CD1c-positive myeloid dendritic cell (primary cell): ENCODE measurements around the gene TMEM42.
A peak's percentile ranks its signal among the peaks of the same experiment; 100 is the strongest.

Source experiments
- DNase-seq: peaks from one replicate; pipeline ENCODE4 v3.0.0-alpha.2; 2016; ENCODE audit errors: extremely low spot score

The TMEM42 gene

GRCh38 chr3:44910693-44911092 lies 49.0 kb downstream of the TMEM42 start:
- DNase-seq, result no peak

DNA sequence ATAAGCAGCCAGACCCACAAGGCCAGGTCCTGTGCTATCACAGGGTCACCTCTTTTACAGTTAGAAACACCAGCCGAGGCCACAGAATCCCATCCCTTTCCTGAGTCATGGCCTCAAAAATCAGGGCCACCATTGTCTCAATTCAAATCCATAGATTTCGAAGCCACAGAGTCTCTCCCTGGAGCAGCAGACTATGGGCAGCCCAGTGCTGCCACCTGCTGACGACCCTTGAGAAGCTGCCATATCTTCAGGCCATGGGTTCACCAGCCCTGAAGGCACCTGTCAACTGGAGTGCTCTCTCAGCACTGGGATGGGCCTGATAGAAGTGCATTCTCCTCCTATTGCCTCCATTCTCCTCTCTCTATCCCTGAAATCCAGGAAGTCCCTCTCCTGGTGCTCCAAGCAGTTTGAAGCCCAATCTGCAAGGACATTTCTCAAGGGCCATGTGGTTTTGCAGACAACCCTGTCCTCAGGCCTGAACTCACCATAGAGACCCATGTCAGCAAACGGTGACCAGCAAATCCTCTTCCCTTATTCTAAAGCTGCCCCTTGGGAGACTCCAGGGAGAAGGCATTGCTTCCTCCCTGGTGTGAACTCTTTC lies 52.3 kb downstream of the TMEM42 start:
- peak; percentile 67 for DNase-seq

GRCh38 chr3:44914936-44915335 lies 53.2 kb downstream of the TMEM42 start:
- DNase-seq, result no peak
